Measurements from ENCODE around the gene SPATS2L.

DNA sequence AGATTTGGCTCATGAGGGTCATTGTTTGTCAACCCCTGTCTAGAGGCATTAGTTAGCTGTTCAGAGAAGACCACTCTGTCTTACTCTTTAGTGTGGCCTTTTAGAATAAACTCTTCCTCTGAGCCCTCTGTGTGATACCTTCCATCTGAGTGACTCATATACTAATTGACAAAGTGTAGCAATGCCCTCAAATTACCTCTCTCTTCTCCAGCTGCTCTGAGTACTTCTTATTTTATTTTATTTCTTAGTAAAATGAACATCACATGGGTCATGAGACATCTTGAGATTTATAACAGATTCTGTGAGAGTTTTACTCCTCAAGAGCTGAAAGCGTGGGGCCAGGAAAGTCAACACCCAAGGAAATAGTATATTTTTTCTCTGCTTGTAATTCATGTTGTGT lies 136.0 kb downstream of the SPATS2L start:
- TF ChIP-seq, protein P1, sequence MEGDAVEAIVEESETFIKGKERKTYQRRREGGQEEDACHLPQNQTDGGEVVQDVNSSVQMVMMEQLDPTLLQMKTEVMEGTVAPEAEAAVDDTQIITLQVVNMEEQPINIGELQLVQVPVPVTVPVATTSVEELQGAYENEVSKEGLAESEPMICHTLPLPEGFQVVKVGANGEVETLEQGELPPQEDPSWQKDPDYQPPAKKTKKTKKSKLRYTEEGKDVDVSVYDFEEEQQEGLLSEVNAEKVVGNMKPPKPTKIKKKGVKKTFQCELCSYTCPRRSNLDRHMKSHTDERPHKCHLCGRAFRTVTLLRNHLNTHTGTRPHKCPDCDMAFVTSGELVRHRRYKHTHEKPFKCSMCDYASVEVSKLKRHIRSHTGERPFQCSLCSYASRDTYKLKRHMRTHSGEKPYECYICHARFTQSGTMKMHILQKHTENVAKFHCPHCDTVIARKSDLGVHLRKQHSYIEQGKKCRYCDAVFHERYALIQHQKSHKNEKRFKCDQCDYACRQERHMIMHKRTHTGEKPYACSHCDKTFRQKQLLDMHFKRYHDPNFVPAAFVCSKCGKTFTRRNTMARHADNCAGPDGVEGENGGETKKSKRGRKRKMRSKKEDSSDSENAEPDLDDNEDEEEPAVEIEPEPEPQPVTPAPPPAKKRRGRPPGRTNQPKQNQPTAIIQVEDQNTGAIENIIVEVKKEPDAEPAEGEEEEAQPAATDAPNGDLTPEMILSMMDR (IDR thresholded peaks at IDR 0.05), result no peak
- TF ChIP-seq EZH2phosphoT487 (IDR thresholded peaks at IDR 0.05) (no peak), EZH2 (IDR thresholded peaks at IDR 0.05) (no peak)
